NCI-H1417 (cell line): ENCODE results near the gene DAD1.
"Not testable (repeated sequence)": the region's sequence is repeated elsewhere in the genome, so short reads cannot be mapped to it uniquely, and the experiment has no call there.

ENCODE experiments used
- DNase-seq, 3 experiments: peaks; one replicate each; lab custom pipeline; 2025; lab: John Stamatoyannopoulos, UW

Gene DAD1

GRCh38 chr14:22589096-22589839 lies at the start of gene DAD1:
Gene DAD1, minus strand, starts transcription at chr14:22589224. Its CDS starts 67 bp downstream, at chr14:22589157.
- peak; percentile 99 to 100 (median 99) for DNase-seq

- not testable (repeated sequence) for DNase-seq
Measured at GRCh38 chr14:22635980-22636379, 47.0 kb upstream of the DAD1 start.

- DNase-seq = no peak
Measured at GRCh38 chr14:22634233-22634900, 45.3 kb upstream of the DAD1 start.

GRCh38 chr14:22630486-22630885 lies 41.5 kb upstream of the DAD1 start:
- DNase-seq = no peak

GRCh38 chr14:22630066-22630465 lies 41.0 kb upstream of the DAD1 start:
- DNase-seq = no peak

GRCh38 chr14:22629361-22629760 lies 40.3 kb upstream of the DAD1 start:
- DNase-seq = no peak

GRCh38 chr14:22627506-22628263 lies 38.7 kb upstream of the DAD1 start:
- no peak for DNase-seq

DNA sequence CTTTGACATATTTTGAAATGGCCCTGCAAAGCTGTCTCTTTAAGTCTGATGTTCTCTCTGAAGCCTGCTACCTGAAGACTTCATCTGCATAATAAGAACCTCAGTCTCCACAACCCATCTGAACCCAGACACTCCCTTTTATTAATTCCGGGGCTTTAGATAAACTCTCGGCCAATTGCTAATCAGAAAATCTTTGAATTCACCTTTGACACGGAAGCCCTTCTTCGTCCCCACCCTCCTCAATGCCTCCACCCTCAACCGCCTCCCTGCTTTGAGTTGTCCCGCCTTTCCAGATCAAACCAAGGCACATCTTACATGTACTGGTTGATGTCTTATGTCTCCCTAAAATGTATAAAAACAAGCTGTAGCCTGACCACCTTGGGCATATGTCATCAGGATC lies 37.6 kb upstream of the DAD1 start:
- DNase-seq = no peak

DNA sequence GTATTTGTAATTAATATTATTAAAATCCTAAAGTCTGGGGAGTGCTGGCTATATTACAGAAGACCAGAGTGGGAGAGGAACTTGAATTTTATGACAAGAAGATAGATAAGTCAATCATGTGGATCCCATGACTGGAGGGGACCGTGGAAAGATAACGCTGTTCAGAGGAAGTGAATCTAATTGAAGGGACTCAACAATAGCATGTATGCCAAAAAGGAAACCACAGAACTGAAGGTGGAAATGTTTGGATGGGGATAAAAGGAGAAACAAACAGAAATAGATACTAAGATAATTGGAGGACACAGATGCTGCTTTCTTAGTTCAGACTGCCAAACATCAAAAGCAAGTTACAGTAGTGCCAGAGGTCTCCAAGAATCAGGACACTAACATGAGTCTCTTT lies 34.0 kb upstream of the DAD1 start:
- no peak for DNase-seq

GRCh38 chr14:22622255-22622654 lies 33.2 kb upstream of the DAD1 start:
- DNase-seq = no peak

- not testable (repeated sequence) for DNase-seq
Measured at GRCh38 chr14:22615765-22616164, 26.7 kb upstream of the DAD1 start.

GRCh38 chr14:22614240-22614799 lies 25.3 kb upstream of the DAD1 start:
- DNase-seq = no peak

- DNase-seq = no peak
Measured at GRCh38 chr14:22613736-22614239, 24.8 kb upstream of the DAD1 start.

DNA sequence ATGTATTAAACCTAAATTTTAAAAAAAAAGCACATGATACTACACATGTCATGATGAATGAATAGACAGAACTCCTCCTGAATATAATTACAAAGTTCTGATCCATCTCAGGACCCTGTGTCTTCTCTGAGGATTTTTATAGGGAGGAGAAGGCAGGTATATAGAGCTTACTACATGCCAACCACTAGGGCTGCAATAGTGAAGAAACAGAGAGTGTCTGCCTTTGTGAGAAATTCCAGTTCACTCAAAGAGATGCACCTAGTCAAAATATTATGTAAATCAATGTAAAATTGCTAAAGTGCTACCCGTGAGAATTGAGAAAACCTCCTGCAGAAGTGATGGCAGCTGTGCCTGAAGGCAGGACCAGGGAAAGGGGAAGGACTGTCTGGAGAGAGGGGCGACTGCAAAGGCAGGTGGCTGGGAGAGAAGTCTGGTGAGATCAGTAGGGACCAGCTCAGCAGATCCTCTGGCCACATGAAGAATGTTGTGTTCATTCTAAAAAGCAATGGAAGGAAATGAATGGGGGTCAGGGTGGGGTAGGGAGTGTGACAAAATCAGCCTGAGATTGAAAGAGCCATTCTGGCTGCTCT lies 24.2 kb upstream of the DAD1 start:
- no peak for DNase-seq

GRCh38 chr14:22610931-22611330 lies 21.9 kb upstream of the DAD1 start:
- no peak for DNase-seq

- no peak for DNase-seq
Measured at GRCh38 chr14:22607291-22607690, 18.3 kb upstream of the DAD1 start.

DNA sequence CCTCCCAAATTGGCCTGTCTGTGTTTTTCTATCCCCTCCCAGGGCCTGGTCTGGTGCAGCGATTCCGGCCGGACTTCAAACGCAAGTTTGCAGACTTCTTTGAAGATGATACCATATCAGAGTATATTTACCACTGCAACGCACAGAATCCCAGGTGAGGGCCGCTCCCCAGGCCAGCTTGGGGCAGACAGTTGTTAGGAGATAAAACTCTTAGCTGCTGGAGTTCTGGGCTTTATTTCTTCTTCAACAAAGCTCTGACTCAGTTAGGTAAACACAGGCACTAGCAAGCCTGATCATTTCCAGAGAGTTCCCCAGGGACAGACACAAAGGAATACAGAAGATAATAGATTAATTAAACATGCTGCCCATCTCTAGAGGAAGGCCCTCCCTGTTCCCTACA lies 17.4 kb upstream of the DAD1 start:
- DNase-seq = peak in 1 of 3 experiments; percentile 28

DNA sequence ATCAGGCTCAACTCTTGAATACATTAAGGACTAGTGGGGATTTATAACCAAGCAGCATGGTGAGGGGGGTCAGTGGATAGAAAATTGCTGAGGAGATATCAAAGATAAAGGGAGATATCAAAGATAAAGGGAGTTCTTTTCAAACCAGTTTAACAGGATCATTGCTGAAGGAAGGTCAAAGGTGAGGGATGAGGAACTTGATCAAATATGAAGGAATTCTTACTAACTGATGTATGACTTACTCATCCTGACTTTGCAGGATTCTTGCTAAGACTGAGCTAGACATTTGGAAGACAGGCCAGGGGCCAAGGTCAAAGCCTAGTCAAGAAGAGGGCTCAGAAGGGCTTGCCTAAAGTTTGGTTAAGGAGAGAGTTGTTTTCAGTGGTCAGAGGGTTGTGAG lies 13.8 kb upstream of the DAD1 start:
- no peak for DNase-seq

GRCh38 chr14:22601996-22602395 lies 13.0 kb upstream of the DAD1 start:
- DNase-seq = no peak

DNA sequence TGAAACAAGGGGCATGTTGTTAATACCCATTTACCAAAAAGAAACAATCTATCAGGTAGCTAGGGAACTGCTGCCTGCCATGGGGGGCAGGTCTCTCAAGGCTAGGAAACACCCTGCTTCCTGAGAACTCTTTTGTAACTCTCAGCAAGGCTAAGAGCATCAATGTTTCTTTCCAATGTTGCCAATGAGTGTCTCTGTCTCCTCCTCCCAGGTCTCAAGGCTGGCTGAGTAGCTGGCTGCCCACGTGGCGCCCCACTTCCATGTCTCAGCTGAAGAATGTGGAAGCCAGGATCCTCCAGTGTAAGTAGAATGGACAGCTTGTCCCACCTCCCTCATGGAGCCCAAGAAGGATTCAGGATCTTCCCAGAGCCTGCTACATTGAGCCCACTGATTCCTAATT lies 12.4 kb upstream of the DAD1 start:
- DNase-seq = no peak

GRCh38 chr14:22600027-22600426 lies 11.0 kb upstream of the DAD1 start:
- DNase-seq = no peak

- DNase-seq = no peak
Measured at GRCh38 chr14:22599349-22599748, 10.3 kb upstream of the DAD1 start.
